ENCODE results near the gene ROGDI. TPM values are rescaled to one million over a fixed set of nuclear protein-coding genes. Genes with fewer than 3 reads are reported as not detected.

Gene ROGDI
- total RNA-seq, 1 experiment from 2014 or later, result 32.1 TPM

GRCh38 chr16:4797805-4798252 is 4.6 kb downstream of the ROGDI start:
- Mint-ChIP-seq H3K27ac (no peak overlapping the region), H3K4me1 (peaks cover 9% of the 10 kb centered on the region), H3K36me3 (peaks cover 4% of the 10 kb centered on the region; the same call in 1 of the 2 replicates), H3K9me3 (no peaks in the 10 kb centered on the region), H3K4me3 (no peak overlapping the region), H3K27me3 (ENCODE audit: low read depth) (no peaks in the 10 kb centered on the region)
- CTCF ChIA-PET, result no interaction called here
- POLR2A ChIA-PET, result no interaction called here
- ATAC-seq (no peak), DNase-seq (ENCODE audit: low spot score) (no peak)
- TF ChIP-seq MXD4 (CRISPR knock-in tag; IDR thresholded peaks at IDR 0.05; ENCODE audit: borderline replicate concordance) (no peak), FOXK1 (CRISPR knock-in tag; IDR thresholded peaks at IDR 0.05) (no peak), AR (CRISPR knock-in tag; IDR thresholded peaks at IDR 0.05) (no peak), ZNF121 (CRISPR knock-in tag; IDR thresholded peaks at IDR 0.05) (no peak), CREB1 (CRISPR knock-in tag; IDR thresholded peaks at IDR 0.05) (no peak), SMAD3 (CRISPR knock-in tag; IDR thresholded peaks at IDR 0.05; ENCODE audit: borderline replicate concordance) (no peak), IRF2 (CRISPR knock-in tag; IDR thresholded peaks at IDR 0.05; ENCODE audit: borderline replicate concordance, low read depth) (no peak), ELF4 (CRISPR knock-in tag; IDR thresholded peaks at IDR 0.05; ENCODE audit: low read depth) (no peak), NR3C1 (CRISPR knock-in tag; conservative IDR thresholded peaks at IDR 0.05; ENCODE audit: low read depth) (no peak), NFYB (CRISPR knock-in tag; conservative IDR thresholded peaks at IDR 0.05; ENCODE audit: low read depth) (no peak), OVOL2 (CRISPR knock-in tag; IDR thresholded peaks at IDR 0.05; ENCODE audit: borderline replicate concordance) (no peak), ZNF263 (CRISPR knock-in tag; IDR thresholded peaks at IDR 0.05; ENCODE audit: low read depth) (no peak), MYBL2 (CRISPR knock-in tag; IDR thresholded peaks at IDR 0.05) (no peak), JUN (CRISPR knock-in tag; IDR thresholded peaks at IDR 0.05) (no peak), ATF2 (CRISPR knock-in tag; IDR thresholded peaks at IDR 0.05; ENCODE audit: borderline replicate concordance, low read depth) (no peak), FOXP1 (CRISPR knock-in tag; IDR thresholded peaks at IDR 0.05; ENCODE audit: borderline replicate concordance) (no peak), ZNF416 (CRISPR knock-in tag; IDR thresholded peaks at IDR 0.05) (no peak)
- TF ChIP-seq, protein P1, sequence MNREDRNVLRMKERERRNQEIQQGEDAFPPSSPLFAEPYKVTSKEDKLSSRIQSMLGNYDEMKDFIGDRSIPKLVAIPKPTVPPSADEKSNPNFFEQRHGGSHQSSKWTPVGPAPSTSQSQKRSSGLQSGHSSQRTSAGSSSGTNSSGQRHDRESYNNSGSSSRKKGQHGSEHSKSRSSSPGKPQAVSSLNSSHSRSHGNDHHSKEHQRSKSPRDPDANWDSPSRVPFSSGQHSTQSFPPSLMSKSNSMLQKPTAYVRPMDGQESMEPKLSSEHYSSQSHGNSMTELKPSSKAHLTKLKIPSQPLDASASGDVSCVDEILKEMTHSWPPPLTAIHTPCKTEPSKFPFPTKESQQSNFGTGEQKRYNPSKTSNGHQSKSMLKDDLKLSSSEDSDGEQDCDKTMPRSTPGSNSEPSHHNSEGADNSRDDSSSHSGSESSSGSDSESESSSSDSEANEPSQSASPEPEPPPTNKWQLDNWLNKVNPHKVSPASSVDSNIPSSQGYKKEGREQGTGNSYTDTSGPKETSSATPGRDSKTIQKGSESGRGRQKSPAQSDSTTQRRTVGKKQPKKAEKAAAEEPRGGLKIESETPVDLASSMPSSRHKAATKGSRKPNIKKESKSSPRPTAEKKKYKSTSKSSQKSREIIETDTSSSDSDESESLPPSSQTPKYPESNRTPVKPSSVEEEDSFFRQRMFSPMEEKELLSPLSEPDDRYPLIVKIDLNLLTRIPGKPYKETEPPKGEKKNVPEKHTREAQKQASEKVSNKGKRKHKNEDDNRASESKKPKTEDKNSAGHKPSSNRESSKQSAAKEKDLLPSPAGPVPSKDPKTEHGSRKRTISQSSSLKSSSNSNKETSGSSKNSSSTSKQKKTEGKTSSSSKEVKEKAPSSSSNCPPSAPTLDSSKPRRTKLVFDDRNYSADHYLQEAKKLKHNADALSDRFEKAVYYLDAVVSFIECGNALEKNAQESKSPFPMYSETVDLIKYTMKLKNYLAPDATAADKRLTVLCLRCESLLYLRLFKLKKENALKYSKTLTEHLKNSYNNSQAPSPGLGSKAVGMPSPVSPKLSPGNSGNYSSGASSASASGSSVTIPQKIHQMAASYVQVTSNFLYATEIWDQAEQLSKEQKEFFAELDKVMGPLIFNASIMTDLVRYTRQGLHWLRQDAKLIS (CRISPR knock-in tag; IDR thresholded peaks at IDR 0.05; ENCODE audit: borderline replicate concordance), result no peak
